ENCODE measurements around the gene DHX32. TPM values are rescaled to one million over a fixed set of nuclear protein-coding genes. Genes with fewer than 3 reads are reported as not detected.

Gene DHX32
- total RNA-seq, 1 donor from 2014 or later = 33.2 TPM

DNA sequence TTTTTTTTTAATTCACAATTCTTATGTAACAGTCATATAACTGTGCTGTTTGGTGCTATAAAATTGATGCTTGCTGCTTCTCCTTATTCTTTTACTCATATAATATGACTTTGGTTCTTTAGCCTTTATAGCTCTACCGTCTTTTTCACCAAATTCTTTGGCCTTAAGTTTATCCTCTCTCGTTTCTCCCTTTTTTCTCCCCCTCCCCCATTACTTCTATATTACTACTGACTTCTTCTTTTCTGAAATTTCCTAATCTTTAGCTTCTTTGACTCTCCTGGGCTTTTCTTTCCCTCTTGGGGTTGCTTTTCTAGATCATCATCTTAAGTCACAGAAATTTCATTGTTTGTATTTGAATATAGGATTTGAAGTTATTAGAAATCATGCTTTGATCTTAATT is 54.0 kb downstream of the DHX32 start:
- DNase-seq (ENCODE audit: extremely low spot score, unreplicated experiment) = no peak
- Mint-ChIP-seq H3K27ac (no peak overlapping the region), H3K4me1 (ENCODE audit: unreplicated experiment) (peaks cover 12% of the 10 kb centered on the region), H3K9me3 (no peaks in the 10 kb centered on the region), H3K4me3 (no peak overlapping the region), H3K27me3 (no peaks in the 10 kb centered on the region), H3K36me3 (peaks cover 28% of the 10 kb centered on the region)
- TF ChIP-seq, protein P1, sequence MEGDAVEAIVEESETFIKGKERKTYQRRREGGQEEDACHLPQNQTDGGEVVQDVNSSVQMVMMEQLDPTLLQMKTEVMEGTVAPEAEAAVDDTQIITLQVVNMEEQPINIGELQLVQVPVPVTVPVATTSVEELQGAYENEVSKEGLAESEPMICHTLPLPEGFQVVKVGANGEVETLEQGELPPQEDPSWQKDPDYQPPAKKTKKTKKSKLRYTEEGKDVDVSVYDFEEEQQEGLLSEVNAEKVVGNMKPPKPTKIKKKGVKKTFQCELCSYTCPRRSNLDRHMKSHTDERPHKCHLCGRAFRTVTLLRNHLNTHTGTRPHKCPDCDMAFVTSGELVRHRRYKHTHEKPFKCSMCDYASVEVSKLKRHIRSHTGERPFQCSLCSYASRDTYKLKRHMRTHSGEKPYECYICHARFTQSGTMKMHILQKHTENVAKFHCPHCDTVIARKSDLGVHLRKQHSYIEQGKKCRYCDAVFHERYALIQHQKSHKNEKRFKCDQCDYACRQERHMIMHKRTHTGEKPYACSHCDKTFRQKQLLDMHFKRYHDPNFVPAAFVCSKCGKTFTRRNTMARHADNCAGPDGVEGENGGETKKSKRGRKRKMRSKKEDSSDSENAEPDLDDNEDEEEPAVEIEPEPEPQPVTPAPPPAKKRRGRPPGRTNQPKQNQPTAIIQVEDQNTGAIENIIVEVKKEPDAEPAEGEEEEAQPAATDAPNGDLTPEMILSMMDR (conservative IDR thresholded peaks at IDR 0.05) = no peak

DNA sequence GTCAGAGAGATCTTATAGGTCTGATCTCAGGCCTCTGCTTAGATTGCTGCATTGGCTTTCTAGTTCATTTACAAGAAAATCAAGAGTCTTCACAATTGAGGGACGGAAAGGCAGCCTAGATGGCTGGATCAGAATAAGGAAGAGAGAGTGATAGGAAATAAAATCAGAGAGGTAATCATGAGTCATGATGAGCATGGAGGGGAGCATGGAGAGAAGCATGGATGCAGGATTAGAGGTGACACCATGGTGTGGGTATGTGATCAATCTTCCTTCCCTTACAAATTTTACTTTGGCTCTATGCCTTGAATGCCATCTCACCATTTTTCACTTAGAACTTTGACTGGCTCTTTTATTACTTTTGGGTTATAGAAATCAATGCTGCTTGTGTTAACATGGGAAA is 56.4 kb downstream of the DHX32 start:
- Mint-ChIP-seq H3K36me3 (peaks cover 19% of the 10 kb centered on the region), H3K9me3 (no peaks in the 10 kb centered on the region), H3K27me3 (no peaks in the 10 kb centered on the region), H3K4me3 (no peak overlapping the region), H3K27ac (no peak overlapping the region), H3K4me1 (ENCODE audit: unreplicated experiment) (peaks cover 24% of the 10 kb centered on the region)
- TF ChIP-seq, protein P1 (conservative IDR thresholded peaks at IDR 0.05) = no peak
- DNase-seq (ENCODE audit: extremely low spot score, unreplicated experiment) = peak; percentile 2

DNA sequence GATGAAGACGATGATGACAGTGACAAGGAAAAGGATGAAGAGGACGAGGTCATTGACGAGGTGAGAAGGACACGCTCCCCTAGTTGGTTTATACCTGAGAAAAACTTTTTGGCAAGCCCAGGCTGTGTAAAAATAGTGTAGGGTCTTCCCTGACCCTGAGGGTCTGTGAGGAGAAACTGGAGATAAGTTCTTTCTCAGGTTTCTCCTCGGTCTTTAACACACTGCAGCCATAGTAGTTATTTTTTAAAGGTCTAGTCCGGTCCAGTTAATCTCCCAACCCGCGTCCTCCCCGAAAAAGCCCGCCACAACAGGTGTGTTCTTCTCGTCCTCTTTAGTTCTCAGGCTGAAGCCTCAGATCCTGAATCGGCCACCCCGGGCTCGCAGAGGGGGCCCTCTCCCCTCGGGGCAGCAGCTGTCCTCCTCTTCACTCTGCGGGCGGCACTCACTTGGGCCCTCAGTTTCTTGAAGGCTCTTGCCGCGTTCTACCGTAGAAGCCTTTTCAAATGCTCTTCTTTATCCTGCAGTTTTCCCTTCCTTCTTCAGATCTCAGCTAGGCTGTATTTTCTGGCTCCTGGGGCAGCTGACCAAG is 57.3 kb downstream of the DHX32 start:
- TF ChIP-seq, protein P1 (conservative IDR thresholded peaks at IDR 0.05) = no peak
- H3K4me1 Mint-ChIP-seq (ENCODE audit: unreplicated experiment) = peaks cover 24% of the 10 kb centered on the region
- no peak overlapping the region for H3K4me3 Mint-ChIP-seq
- no peaks in the 10 kb centered on the region for H3K9me3 Mint-ChIP-seq
- DNase-seq (ENCODE audit: extremely low spot score, unreplicated experiment) = no peak
- H3K36me3 Mint-ChIP-seq = peaks cover 12% of the 10 kb centered on the region
- no peaks in the 10 kb centered on the region for H3K27me3 Mint-ChIP-seq
- H3K27ac Mint-ChIP-seq = no peak overlapping the region

DNA sequence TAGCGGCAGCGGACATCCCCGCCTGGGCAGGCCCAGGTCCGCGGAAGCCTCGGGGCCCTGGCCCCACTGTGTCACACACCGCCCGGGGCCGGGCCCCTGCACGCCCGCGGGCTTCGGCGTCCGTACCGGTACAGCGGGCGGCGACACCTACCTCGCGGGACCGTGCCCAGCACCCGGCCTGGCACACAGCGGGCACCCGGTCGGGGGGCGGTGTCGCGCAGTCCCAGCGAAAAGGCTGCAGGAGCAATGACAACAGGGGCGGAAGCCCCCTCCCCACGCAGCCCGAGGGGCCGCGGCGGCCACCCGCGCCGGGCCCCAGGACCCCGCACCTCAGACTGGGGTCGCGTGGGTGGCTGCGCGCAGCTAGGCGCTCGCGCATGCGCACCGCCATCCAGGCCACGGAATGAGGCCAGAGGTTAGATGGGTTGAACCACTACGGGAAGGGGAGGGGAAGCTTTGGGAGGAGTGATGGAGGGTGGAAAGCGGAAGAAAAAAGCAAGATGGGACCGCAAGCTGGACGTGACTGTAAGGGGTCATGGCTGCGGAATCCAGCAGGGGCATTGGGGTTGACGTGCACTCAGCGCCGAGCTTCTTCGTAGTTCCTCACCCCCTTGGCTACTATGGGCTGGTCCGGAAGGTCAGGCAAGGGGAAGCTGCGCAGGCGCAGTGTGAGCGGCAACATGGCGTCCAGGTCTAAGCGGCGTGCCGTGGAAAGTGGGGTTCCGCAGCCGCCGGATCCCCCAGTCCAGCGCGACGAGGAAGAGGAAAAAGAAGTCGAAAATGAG is 58.0 kb downstream of the DHX32 start, which contains the start of the genes BCCIP and UROS:
TSS of gene BCCIP (plus strand) at position 669 of the 785 bp plus-strand sequence. CDS start at position 681, 12 bp downstream.
TSS of gene UROS (minus strand) at position 381 of the 785 bp plus-strand sequence. CDS start 6,759 bp downstream, outside the sequence.
- peak within 1 kb of the TSS; percentile 87 for H3K27ac Mint-ChIP-seq
- peak; percentile 89 for DNase-seq (ENCODE audit: extremely low spot score, unreplicated experiment)
- peaks cover 24% of the 10 kb centered on the region for H3K4me1 Mint-ChIP-seq (ENCODE audit: unreplicated experiment)
- peak within 1 kb of the TSS; percentile 88 for H3K4me3 Mint-ChIP-seq
- TF ChIP-seq, protein P1 (conservative IDR thresholded peaks at IDR 0.05) = no peak
- H3K27me3 Mint-ChIP-seq = no peaks in the 10 kb centered on the region
- peaks cover 7% of the 10 kb centered on the region for H3K36me3 Mint-ChIP-seq
- no peaks in the 10 kb centered on the region for H3K9me3 Mint-ChIP-seq

DNA sequence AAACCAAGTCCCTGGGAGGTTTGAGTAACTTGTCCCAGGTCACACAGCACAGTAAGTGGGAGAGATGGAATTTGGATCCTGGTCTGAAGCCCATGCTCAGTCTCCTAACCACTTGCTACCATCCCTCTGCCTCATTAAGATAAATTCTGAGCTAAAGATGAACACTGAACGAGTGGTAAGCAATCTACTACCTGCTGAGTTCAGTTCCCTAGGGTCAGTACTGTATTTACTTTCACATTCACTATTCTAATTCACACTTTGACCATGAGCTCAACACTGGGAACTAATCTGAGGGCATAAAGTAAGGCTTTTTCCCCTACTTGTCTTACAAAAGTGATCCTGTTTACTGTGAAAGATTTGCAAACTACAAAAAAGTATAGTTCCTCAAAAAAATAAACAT is 60.4 kb downstream of the DHX32 start:
- Mint-ChIP-seq H3K4me3 (peak overlapping the region; percentile 88), H3K4me1 (ENCODE audit: unreplicated experiment) (peaks cover 17% of the 10 kb centered on the region), H3K27me3 (no peaks in the 10 kb centered on the region), H3K9me3 (no peaks in the 10 kb centered on the region), H3K36me3 (no peaks in the 10 kb centered on the region), H3K27ac (no peak overlapping the region)
- TF ChIP-seq, protein P1 (conservative IDR thresholded peaks at IDR 0.05) = no peak
- DNase-seq (ENCODE audit: extremely low spot score, unreplicated experiment) = no peak
